Measurements from ENCODE around the gene IL31RA. TPM values are rescaled to one million over a fixed set of nuclear protein-coding genes. Genes with fewer than 3 reads are reported as not detected.

Gene IL31RA
- total and polyA plus RNA-seq, 10 of the 15 experiments (the other 5 are each of a cell fraction or from before 2014, with no cell fraction given): 0.03 to 0.31 (median 0.11) TPM; not detected in 2

DNA sequence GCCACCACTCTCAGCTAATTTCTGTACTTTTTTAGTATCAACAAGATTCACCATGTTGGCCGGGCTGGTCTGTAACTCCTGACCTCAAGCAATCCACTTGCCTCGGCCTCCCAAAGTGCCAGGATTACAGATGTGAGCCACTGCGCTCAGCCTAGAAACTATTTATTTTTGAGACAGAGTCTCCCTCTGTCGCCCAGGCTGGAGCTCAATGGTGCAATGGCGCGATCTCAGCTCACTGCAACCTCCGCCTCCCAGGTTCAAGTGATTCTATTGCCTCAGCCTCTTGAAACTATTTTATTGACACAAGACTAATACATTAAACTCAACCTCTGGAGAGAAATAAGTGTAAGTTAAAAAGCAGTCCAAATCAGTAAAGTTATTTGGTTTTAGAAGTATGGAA is 109.6 kb downstream of the IL31RA start:
- no TSS peak for BruUV-seq (replicated peaks)
- H4K20me1 ChIP-seq (ENCODE audit: control insufficient read depth, insufficient read depth): no peaks in the 10 kb centered on the region
- POLR2A ChIA-PET: interaction anchor here (1.2 to 2.0 kb wide), 2 partner anchors 14 to 17 kb away, joined by 5 to 6 read pairs; no protein-coding TSS in a partner anchor
- no peak overlapping the region for H3K4me3 ChIP-seq
- H3K9me3 ChIP-seq (replicated peaks; ENCODE audit: control insufficient read depth, insufficient read depth, low read length): no peaks in the 10 kb centered on the region
- SMC1A ChIA-PET (ENCODE audit: uncharacterized antibody, unreplicated experiment): interaction anchor here (2.8 to 3.3 kb wide), 2 partner anchors 24 to 240 kb away, joined by 10 to 16 read pairs; no protein-coding TSS in a partner anchor
- ATAC-seq (no peak), DNase-seq (ENCODE audit: low read depth, low spot score) (no peak), FAIRE-seq (no peak)
- H3K4me1 ChIP-seq (ENCODE audit: control insufficient read depth, insufficient read depth, low read length): no peaks in the 10 kb centered on the region
- CTCF ChIA-PET: interaction anchor here (1.1 to 4.1 kb wide), 3 partner anchors 10 to 24 kb away, joined by 3 to 16 read pairs (median 5); no protein-coding TSS in a partner anchor
- WGBS (ENCODE audit: insufficient coverage, insufficient replicate concordance, low lambda C conversion rate, missing lambda C conversion rate): 100% methylated on average over 7 of the region's 7 CpGs
- peaks cover 3 to 16% of the 10 kb centered on the region in 2 experiments for H3K36me3 ChIP-seq (ENCODE audit: control insufficient read depth in 2 of 2, insufficient read depth in 2 of 2, low read length in 1 of 2)
- no peak overlapping the region for H2AFZ ChIP-seq (ENCODE audit: control insufficient read depth, low read depth, low read length)
- H3K27me3 ChIP-seq (replicated peaks in 1 of 2; ENCODE audit: control insufficient read depth in 2 of 2, insufficient read depth in 2 of 2, low read length in 1 of 2): no peaks in the 10 kb centered on the region
- H3K4me2 ChIP-seq (ENCODE audit: control insufficient read depth, insufficient read depth): no peak overlapping the region
- H3K9ac ChIP-seq (ENCODE audit: control insufficient read depth, insufficient read depth, low read length): no peak overlapping the region
- H3K27ac ChIP-seq (ENCODE audit: control insufficient read depth, insufficient read depth): no peak overlapping the region
- intact Hi-C loops (cut with micrococcal nuclease; ENCODE audit: unreplicated experiment): no loop called here
- H3K79me2 ChIP-seq (ENCODE audit: control insufficient read depth, insufficient read depth, low read length): no peaks in the 10 kb centered on the region
- in situ Hi-C loops (cut with MboI): no loop called here
- TF ChIP-seq NBN (IDR thresholded peaks at IDR 0.05): no peak
- no peak for TF ChIP-seq CBX5 (IDR thresholded peaks at IDR 0.05; ENCODE audit: low read depth)
- TF ChIP-seq, protein P1, sequence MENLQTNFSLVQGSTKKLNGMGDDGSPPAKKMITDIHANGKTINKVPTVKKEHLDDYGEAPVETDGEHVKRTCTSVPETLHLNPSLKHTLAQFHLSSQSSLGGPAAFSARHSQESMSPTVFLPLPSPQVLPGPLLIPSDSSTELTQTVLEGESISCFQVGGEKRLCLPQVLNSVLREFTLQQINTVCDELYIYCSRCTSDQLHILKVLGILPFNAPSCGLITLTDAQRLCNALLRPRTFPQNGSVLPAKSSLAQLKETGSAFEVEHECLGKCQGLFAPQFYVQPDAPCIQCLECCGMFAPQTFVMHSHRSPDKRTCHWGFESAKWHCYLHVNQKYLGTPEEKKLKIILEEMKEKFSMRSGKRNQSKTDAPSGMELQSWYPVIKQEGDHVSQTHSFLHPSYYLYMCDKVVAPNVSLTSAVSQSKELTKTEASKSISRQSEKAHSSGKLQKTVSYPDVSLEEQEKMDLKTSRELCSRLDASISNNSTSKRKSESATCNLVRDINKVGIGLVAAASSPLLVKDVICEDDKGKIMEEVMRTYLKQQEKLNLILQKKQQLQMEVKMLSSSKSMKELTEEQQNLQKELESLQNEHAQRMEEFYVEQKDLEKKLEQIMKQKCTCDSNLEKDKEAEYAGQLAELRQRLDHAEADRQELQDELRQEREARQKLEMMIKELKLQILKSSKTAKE (IDR thresholded peaks at IDR 0.05; ENCODE audit: low read depth, poor library complexity, severe bottlenecking): no peak
- TF ChIP-seq EP300 (IDR thresholded peaks at IDR 0.05; ENCODE audit: borderline replicate concordance in 1 of 2, control insufficient read depth in 1 of 2, low read depth in 2 of 2, low read length in 2 of 2): no peak
- TF ChIP-seq CBFB (IDR thresholded peaks at IDR 0.05; ENCODE audit: low read depth): no peak
- TF ChIP-seq SUZ12 (IDR thresholded peaks at IDR 0.05; ENCODE audit: unreplicated experiment): no peak
- RAD21 ChIA-PET (ENCODE audit: unreplicated experiment): no interaction called here

Measured in GM12878 (cell line).